Measurements from ENCODE around the gene PIGU.

GRCh38 chr20:34535857-34536256 lies 141.0 kb downstream of the PIGU start:
- TF ChIP-seq POLR2A (IDR thresholded peaks at IDR 0.05; ENCODE audit: extremely low read depth, insufficient read length): no peak
- TF ChIP-seq, protein P1, sequence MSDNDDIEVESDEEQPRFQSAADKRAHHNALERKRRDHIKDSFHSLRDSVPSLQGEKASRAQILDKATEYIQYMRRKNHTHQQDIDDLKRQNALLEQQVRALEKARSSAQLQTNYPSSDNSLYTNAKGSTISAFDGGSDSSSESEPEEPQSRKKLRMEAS (IDR thresholded peaks at IDR 0.05; ENCODE audit: low read depth, low read length): no peak
- no peak for TF ChIP-seq CTCF (IDR thresholded peaks at IDR 0.05; ENCODE audit: low read depth, low read length)
